K562 (cell line): Measurements from ENCODE around the gene RIPK4. TPM values are rescaled to one million over a fixed set of nuclear protein-coding genes. Genes with fewer than 3 reads are reported as not detected.

ENCODE experiments used
- CEBPB ChIP-seq: fragments of 450-650 bp; IDR thresholded peaks from 2 replicates; pipeline ENCODE4 v1.6.1; 2016; ENCODE audit warnings: missing genetic modification characterization, missing compliant biosample characterization
- GTF2A2 ChIP-seq: IDR thresholded peaks from 2 replicates; pipeline ENCODE4 v1.6.1; 2016; ENCODE audit warnings: mild to moderate bottlenecking, missing genetic modification characterization, missing compliant biosample characterization
- KHSRP ChIP-seq: fragments of 450-650 bp; IDR thresholded peaks from 2 replicates; pipeline ENCODE4 v1.6.1; 2017
- MBD2 ChIP-seq: sonication (generic); IDR thresholded peaks from 2 replicates; pipeline ENCODE4 v1.6.1; 2016; ENCODE audit warnings: low read depth, borderline replicate concordance
- NCOR1 ChIP-seq: fragments of 450-650 bp; IDR thresholded peaks from 2 replicates; pipeline ENCODE4 v1.6.1; 2016; ENCODE audit warnings: mild to moderate bottlenecking, moderate library complexity
- NFIX ChIP-seq: fragments of 250-450 bp; sonication (Bioruptor Pico); IDR thresholded peaks from 2 replicates; pipeline ENCODE4 v1.4.0; 2020; ENCODE audit warnings: low read depth, mild to moderate bottlenecking, moderate library complexity
- POLR2B ChIP-seq: fragments of 450-650 bp; IDR thresholded peaks from 2 replicates; pipeline ENCODE4 v1.6.1; 2018; ENCODE audit warnings: low read depth; ENCODE audit not compliant: partially characterized antibody
- RBM39 ChIP-seq: fragments of 200-400 bp; formaldehyde crosslinking; optimal IDR thresholded peaks from 2 replicates; pipeline ENCODE3; 2018; ENCODE audit warnings: low read depth, low read length
- SRSF9 ChIP-seq: fragments of 200-400 bp; formaldehyde crosslinking; IDR thresholded peaks from 2 replicates; pipeline ENCODE4 v1.6.1; 2017; ENCODE audit warnings: low read depth, low read length, borderline replicate concordance
- TBL1XR1 ChIP-seq, 2 experiments: IDR thresholded peaks; 2 replicates each; pipeline ENCODE4 v1.6.1; 2012; ENCODE audit warnings: improper control_type of control experiment in 2 of 2, low read length in 2 of 2, mild to moderate bottlenecking in 1 of 2
- TOE1 ChIP-seq, 2 experiments: fragments of 450-650 bp in 1 of 2; sonication (generic) in 1 of 2; formaldehyde crosslinking in 1 of 2; IDR thresholded peaks; 2 replicates each; pipeline versions ENCODE4 v1.7.1 to v1.8.0; 2016 to 2022; ENCODE audit warnings: borderline replicate concordance in 2 of 2, mild to moderate bottlenecking in 2 of 2, antibody characterized with exemption in 1 of 2, inconsistent platforms in 1 of 2, low read depth in 1 of 2, missing genetic modification reagents in 1 of 2, moderate library complexity in 1 of 2
- ZNF12 ChIP-seq: sonication (generic); formaldehyde crosslinking; IDR thresholded peaks from 2 replicates; pipeline ENCODE4 v1.4.0; 2020; ENCODE audit warnings: mild to moderate bottlenecking, missing genetic modification reagents
- ZNF436 ChIP-seq: fragments of 250-450, 450-650 bp; sonication (Bioruptor Pico); formaldehyde crosslinking; IDR thresholded peaks from 2 replicates; pipeline ENCODE4 v1.7.0; 2020; ENCODE audit warnings: mild to moderate bottlenecking
- ZNF551 ChIP-seq: fragments of 250-450 bp; sonication (Bioruptor Pico); IDR thresholded peaks from 2 replicates; pipeline ENCODE4 v1.5.0; 2021; ENCODE audit warnings: mild to moderate bottlenecking, moderate library complexity
- ZNF586 ChIP-seq: fragments of 450-650 bp; formaldehyde crosslinking; conservative IDR thresholded peaks from 2 replicates; pipeline ENCODE4 v1.4.0; 2020; ENCODE audit warnings: mild to moderate bottlenecking, moderate library complexity
- polyA plus RNA-seq, 8 experiments: library from polyadenylated mRNA; depleted of rRNA in 4 of 8; stranded (reverse) in 5 of 8; unstranded in 3 of 8; fragments of >200 nt; fragmentation: Nextera tagmentation in 2 of 8; fragmentation: Illumina TruSeq in 1 of 8; extraction: Ambion mirVana in 2 of 8; extraction: Trizol in 1 of 8; gene quantifications; 2 replicates each; pipeline versions ENCODE4 v1.2.1 to v1.2.3, GENCODE V29; 2011 to 2014; ENCODE audit warnings: inconsistent platforms in 1 of 8, missing spikeins in 1 of 8
- total RNA-seq, 7 experiments: library from RNA; depleted of rRNA in 6 of 7; stranded (reverse); fragments of >200 nt in 6 of 7; fragmentation: Illumina TruSeq in 2 of 7; extraction: Trizol in 2 of 7; gene quantifications; 2 replicates each; pipeline versions ENCODE4 v1.2.1 to v1.2.3, GENCODE V29; 2011 to 2021; ENCODE audit warnings: low replicate concordance in 1 of 7
- TF ChIP-seq, protein P1 (sequence below): sonication (generic); IDR thresholded peaks from 2 replicates; pipeline ENCODE4 v1.6.1; 2016
- TF ChIP-seq, protein P2 (sequence below), 2 experiments: fragments of 450-650 bp; formaldehyde crosslinking in 1 of 2; IDR thresholded peaks; 2 replicates each; pipeline versions ENCODE4 v1.4.0 to v1.6.1; 2014 to 2020; ENCODE audit warnings: mild to moderate bottlenecking in 2 of 2, borderline replicate concordance in 1 of 2, low read depth in 1 of 2
- TF ChIP-seq, protein P3 (sequence below): fragments of 450-650 bp; formaldehyde crosslinking; conservative IDR thresholded peaks from 2 replicates; pipeline ENCODE4 v1.4.0; 2022; ENCODE audit warnings: mild to moderate bottlenecking, missing genetic modification characterization

Gene RIPK4
- total and polyA plus RNA-seq, 9 of the 15 experiments (the other 6 are each of a cell fraction or from before 2014, with no cell fraction given): not detected

DNA sequence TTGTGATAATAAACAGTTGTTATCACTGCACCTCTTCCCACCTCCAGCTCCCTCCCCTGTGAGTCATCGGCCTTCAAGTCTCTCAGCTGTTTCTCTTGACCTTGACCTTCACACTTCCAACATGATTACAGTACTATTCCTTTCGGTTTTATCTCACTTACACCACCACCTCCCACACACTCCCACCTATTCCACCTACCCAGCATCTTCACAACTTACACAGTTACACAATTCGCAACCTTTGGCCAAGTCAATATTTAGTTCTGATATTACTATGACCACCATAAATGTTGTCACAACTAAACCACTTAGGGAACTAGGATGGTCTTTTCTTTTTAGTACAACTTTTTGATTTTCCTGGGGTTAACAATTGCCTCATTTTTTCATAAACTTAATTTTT lies 60.2 kb downstream of the RIPK4 start (continued):
- TF ChIP-seq RBM39 (no peak), MBD2 (no peak), ZNF551 (no peak), TOE1 (IDR thresholded peaks at IDR 0.05; ENCODE audit: borderline replicate concordance) (no peak), TOE1 (CRISPR knock-in tag; IDR thresholded peaks at IDR 0.05; ENCODE audit: borderline replicate concordance, low read depth) (no peak), POLR2B (no peak), ZNF12 (no peak), KHSRP (no peak), ZNF436 (CRISPR knock-in tag) (no peak), TBL1XR1 (IDR thresholded peaks at IDR 0.05; ENCODE audit: low read length in 2 of 2) (no peak), GTF2A2 (tag) (no peak), NCOR1 (0 out of 2 replicates have a peak, but pooled peaks have one; percentile 16), CEBPB (tag) (no peak; the same call in 1 of the 2 replicates), SRSF9 (no peak), NFIX (no peak), ZNF586 (CRISPR knock-in tag) (no peak)
- TF ChIP-seq, protein P1, sequence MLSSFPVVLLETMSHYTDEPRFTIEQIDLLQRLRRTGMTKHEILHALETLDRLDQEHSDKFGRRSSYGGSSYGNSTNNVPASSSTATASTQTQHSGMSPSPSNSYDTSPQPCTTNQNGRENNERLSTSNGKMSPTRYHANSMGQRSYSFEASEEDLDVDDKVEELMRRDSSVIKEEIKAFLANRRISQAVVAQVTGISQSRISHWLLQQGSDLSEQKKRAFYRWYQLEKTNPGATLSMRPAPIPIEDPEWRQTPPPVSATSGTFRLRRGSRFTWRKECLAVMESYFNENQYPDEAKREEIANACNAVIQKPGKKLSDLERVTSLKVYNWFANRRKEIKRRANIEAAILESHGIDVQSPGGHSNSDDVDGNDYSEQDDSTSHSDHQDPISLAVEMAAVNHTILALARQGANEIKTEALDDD: no peak
- TF ChIP-seq, protein P2, sequence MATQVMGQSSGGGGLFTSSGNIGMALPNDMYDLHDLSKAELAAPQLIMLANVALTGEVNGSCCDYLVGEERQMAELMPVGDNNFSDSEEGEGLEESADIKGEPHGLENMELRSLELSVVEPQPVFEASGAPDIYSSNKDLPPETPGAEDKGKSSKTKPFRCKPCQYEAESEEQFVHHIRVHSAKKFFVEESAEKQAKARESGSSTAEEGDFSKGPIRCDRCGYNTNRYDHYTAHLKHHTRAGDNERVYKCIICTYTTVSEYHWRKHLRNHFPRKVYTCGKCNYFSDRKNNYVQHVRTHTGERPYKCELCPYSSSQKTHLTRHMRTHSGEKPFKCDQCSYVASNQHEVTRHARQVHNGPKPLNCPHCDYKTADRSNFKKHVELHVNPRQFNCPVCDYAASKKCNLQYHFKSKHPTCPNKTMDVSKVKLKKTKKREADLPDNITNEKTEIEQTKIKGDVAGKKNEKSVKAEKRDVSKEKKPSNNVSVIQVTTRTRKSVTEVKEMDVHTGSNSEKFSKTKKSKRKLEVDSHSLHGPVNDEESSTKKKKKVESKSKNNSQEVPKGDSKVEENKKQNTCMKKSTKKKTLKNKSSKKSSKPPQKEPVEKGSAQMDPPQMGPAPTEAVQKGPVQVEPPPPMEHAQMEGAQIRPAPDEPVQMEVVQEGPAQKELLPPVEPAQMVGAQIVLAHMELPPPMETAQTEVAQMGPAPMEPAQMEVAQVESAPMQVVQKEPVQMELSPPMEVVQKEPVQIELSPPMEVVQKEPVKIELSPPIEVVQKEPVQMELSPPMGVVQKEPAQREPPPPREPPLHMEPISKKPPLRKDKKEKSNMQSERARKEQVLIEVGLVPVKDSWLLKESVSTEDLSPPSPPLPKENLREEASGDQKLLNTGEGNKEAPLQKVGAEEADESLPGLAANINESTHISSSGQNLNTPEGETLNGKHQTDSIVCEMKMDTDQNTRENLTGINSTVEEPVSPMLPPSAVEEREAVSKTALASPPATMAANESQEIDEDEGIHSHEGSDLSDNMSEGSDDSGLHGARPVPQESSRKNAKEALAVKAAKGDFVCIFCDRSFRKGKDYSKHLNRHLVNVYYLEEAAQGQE (IDR thresholded peaks at IDR 0.05; ENCODE audit: borderline replicate concordance): no peak
- TF ChIP-seq, protein P2 (CRISPR knock-in tag; IDR thresholded peaks at IDR 0.05; ENCODE audit: low read depth): no peak
- TF ChIP-seq, protein P3, sequence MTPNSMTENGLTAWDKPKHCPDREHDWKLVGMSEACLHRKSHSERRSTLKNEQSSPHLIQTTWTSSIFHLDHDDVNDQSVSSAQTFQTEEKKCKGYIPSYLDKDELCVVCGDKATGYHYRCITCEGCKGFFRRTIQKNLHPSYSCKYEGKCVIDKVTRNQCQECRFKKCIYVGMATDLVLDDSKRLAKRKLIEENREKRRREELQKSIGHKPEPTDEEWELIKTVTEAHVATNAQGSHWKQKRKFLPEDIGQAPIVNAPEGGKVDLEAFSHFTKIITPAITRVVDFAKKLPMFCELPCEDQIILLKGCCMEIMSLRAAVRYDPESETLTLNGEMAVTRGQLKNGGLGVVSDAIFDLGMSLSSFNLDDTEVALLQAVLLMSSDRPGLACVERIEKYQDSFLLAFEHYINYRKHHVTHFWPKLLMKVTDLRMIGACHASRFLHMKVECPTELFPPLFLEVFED (CRISPR knock-in tag): no peak
